Mesendoderm (in vitro differentiated cells): ENCODE measurements around the gene ARHGAP9.

Experiments used
- DNase-seq: peaks from one replicate; pipeline ENCODE4 v3.0.0; 2013
- H2AK5ac ChIP-seq: 2 replicates; pipeline ENCODE4 v1.6.1; 2013; ENCODE audit warnings: low read length, inconsistent platforms
- H2BK120ac ChIP-seq: 2 replicates; pipeline ENCODE4 v1.6.1; 2013; ENCODE audit warnings: low read depth, mild to moderate bottlenecking, low read length, moderate library complexity, mixed read lengths
- H2BK15ac ChIP-seq: replicated peaks from 2 replicates; pipeline ENCODE4 v1.6.1; 2013; ENCODE audit warnings: low read depth, mild to moderate bottlenecking, moderate library complexity
- H2BK5ac ChIP-seq: 2 replicates; pipeline ENCODE4 v1.6.1; 2013; ENCODE audit warnings: low read length, inconsistent platforms
- H3K18ac ChIP-seq: 2 replicates; pipeline ENCODE4 v1.6.1; 2013; ENCODE audit warnings: mild to moderate bottlenecking, low read length, mixed read lengths
- H3K23ac ChIP-seq: one replicate; pipeline ENCODE4 v1.6.1; 2013; ENCODE audit warnings: low read length
- H3K27ac ChIP-seq: 2 replicates; pipeline ENCODE4 v1.5.1; 2013; ENCODE audit warnings: low read depth, mild to moderate bottlenecking, inconsistent platforms, low read length, moderate library complexity
- H3K27me3 ChIP-seq: 2 replicates; pipeline ENCODE4 v1.6.1; 2013; ENCODE audit warnings: low read length, control low read depth, mild to moderate bottlenecking, inconsistent platforms; ENCODE audit not compliant: insufficient read depth, poor library complexity
- H3K36me3 ChIP-seq: 2 replicates; pipeline ENCODE4 v1.6.1; 2013; ENCODE audit warnings: low read length, inconsistent platforms; ENCODE audit not compliant: control insufficient read depth, insufficient read depth
- H3K4ac ChIP-seq: one replicate; pipeline ENCODE4 v1.6.1; 2013; ENCODE audit warnings: low read depth, mild to moderate bottlenecking, low read length, moderate library complexity
- H3K4me1 ChIP-seq: 2 replicates; pipeline ENCODE4 v1.6.1; 2013; ENCODE audit warnings: low read depth, low read length, inconsistent platforms; ENCODE audit not compliant: control insufficient read depth
- H3K4me2 ChIP-seq: 2 replicates; pipeline ENCODE4 v1.6.1; 2013; ENCODE audit warnings: low read length
- H3K4me3 ChIP-seq: 2 replicates; pipeline ENCODE4 v1.5.1; 2013; ENCODE audit warnings: mild to moderate bottlenecking, low read length
- H3K56ac ChIP-seq: one replicate; pipeline ENCODE4 v1.6.1; 2013; ENCODE audit warnings: low read length
- H3K79me1 ChIP-seq: 2 replicates; pipeline ENCODE4 v1.6.1; 2013; ENCODE audit warnings: low read length, inconsistent platforms
- H3K79me2 ChIP-seq: 2 replicates; pipeline ENCODE4 v1.6.1; 2013; ENCODE audit warnings: mild to moderate bottlenecking, low read length; ENCODE audit not compliant: control insufficient read depth, insufficient read depth
- H3K9ac ChIP-seq: 2 replicates; pipeline ENCODE4 v1.6.1; 2013; ENCODE audit warnings: low read length, inconsistent platforms
- H4K5ac ChIP-seq: one replicate; pipeline ENCODE4 v1.6.1; 2013; ENCODE audit warnings: low read length
- H4K8ac ChIP-seq: one replicate; pipeline ENCODE4 v1.6.1; 2013; ENCODE audit warnings: low read depth, mild to moderate bottlenecking, control low read depth, low read length, moderate library complexity
- WGBS: extraction: QIAGEN DNeasy Blood & Tissue Kit; methylation state at CpG from one replicate; pipeline ENCODE4 v1.1.7; 2013; ENCODE audit warnings: low lambda C conversion rate, missing lambda C conversion rate; ENCODE audit not compliant: insufficient coverage; ENCODE audit errors: extremely low coverage; 5-methylcytosine and 5-hydroxymethylcytosine counted together

The ARHGAP9 gene

GRCh38 chr12:57487597-57488401 lies 8.1 kb upstream of the ARHGAP9 start, which contains the start of gene MARS1:
Gene MARS1 (plus strand): TSS chr12:57488068. CDS start chr12:57488091, 23 bp downstream.
- Histone ChIP-seq H3K79me2 (peaks cover 22% of the 10 kb centered on the region), H2AK5ac (peak within 1 kb of the TSS; percentile 99), H3K27me3 (no peaks in the 10 kb centered on the region), H3K56ac (peak within 1 kb of the TSS; percentile 99), H3K4me2 (peak within 1 kb of the TSS; percentile 85), H2BK15ac (no peak within 1 kb of the TSS), H4K5ac (no peak within 1 kb of the TSS), H3K79me1 (peaks cover 19% of the 10 kb centered on the region), H3K36me3 (peaks cover 12% of the 10 kb centered on the region), H3K23ac (no peak within 1 kb of the TSS), H3K9ac (peak within 1 kb of the TSS; percentile 99), H2BK5ac (peak within 1 kb of the TSS; percentile 97), H3K4me3 (peak within 1 kb of the TSS; percentile 99), H3K18ac (peak within 1 kb of the TSS; percentile 97), H3K4me1 (peaks cover 3% of the 10 kb centered on the region), H3K27ac (peak within 1 kb of the TSS; percentile 79), H3K4ac (peak within 1 kb of the TSS; percentile 97), H4K8ac (peak within 1 kb of the TSS; percentile 41), H2BK120ac (peak within 1 kb of the TSS; percentile 66)
- 100% methylated on average over 1 of the region's 47 CpGs for WGBS
- peak; percentile 99 for DNase-seq

- Histone ChIP-seq H3K9ac (no peak overlapping the region), H3K79me1 (peaks cover 18% of the 10 kb centered on the region), H3K4me2 (no peak overlapping the region), H3K23ac (no peak overlapping the region), H3K4me1 (peaks cover 3% of the 10 kb centered on the region), H2BK15ac (no peak overlapping the region), H4K8ac (peak overlapping the region; percentile 41), H3K36me3 (peaks cover 10% of the 10 kb centered on the region), H3K56ac (peak overlapping the region; percentile 73), H2BK120ac (no peak overlapping the region), H3K18ac (no peak overlapping the region), H2BK5ac (no peak overlapping the region), H3K4me3 (no peak overlapping the region), H3K27me3 (no peaks in the 10 kb centered on the region), H2AK5ac (no peak overlapping the region), H3K4ac (no peak overlapping the region), H3K27ac (no peak overlapping the region), H4K5ac (no peak overlapping the region), H3K79me2 (peaks cover 22% of the 10 kb centered on the region)
- DNase-seq = no peak
- WGBS = no CpG with 5 or more reads among the region's 27 CpGs
These were observed 7.5 kb upstream of the ARHGAP9 start for GRCh38 chr12:57487055-57487596.

GRCh38 chr12:57485695-57486094 lies 6.0 kb upstream of the ARHGAP9 start:
- peak overlapping the region; percentile 15 for H3K56ac ChIP-seq
- H2AK5ac ChIP-seq = no peak overlapping the region
- no peak overlapping the region for H3K4me2 ChIP-seq
- peak; percentile 84 for DNase-seq
- no peak overlapping the region for H3K9ac ChIP-seq
- no peak overlapping the region for H3K23ac ChIP-seq
- no peaks in the 10 kb centered on the region for H3K27me3 ChIP-seq
- no peak overlapping the region for H2BK15ac ChIP-seq
- H3K79me1 ChIP-seq = peaks cover 14% of the 10 kb centered on the region
- no peak overlapping the region for H3K27ac ChIP-seq
- no peak overlapping the region for H2BK120ac ChIP-seq
- no peak overlapping the region for H4K5ac ChIP-seq
- peaks cover 5% of the 10 kb centered on the region for H3K36me3 ChIP-seq
- H3K79me2 ChIP-seq = peaks cover 22% of the 10 kb centered on the region
- H2BK5ac ChIP-seq = no peak overlapping the region
- no peak overlapping the region for H4K8ac ChIP-seq
- no peak overlapping the region for H3K4me3 ChIP-seq
- H3K4ac ChIP-seq = no peak overlapping the region
- peaks cover 3% of the 10 kb centered on the region for H3K4me1 ChIP-seq
- no peak overlapping the region for H3K18ac ChIP-seq

- Histone ChIP-seq H4K5ac (no peak overlapping the region), H2BK120ac (no peak overlapping the region), H2BK15ac (no peak overlapping the region), H3K27ac (no peak overlapping the region), H3K4me2 (no peak overlapping the region), H3K18ac (no peak overlapping the region), H2BK5ac (no peak overlapping the region), H3K56ac (no peak overlapping the region), H3K23ac (no peak overlapping the region), H4K8ac (no peak overlapping the region), H3K4ac (no peak overlapping the region), H3K27me3 (no peaks in the 10 kb centered on the region), H2AK5ac (no peak overlapping the region), H3K79me2 (peaks cover 6% of the 10 kb centered on the region), H3K4me1 (no peaks in the 10 kb centered on the region), H3K9ac (no peak overlapping the region), H3K4me3 (no peak overlapping the region), H3K36me3 (no peaks in the 10 kb centered on the region), H3K79me1 (peaks cover 2% of the 10 kb centered on the region)
- WGBS = no CpG with 5 or more reads among the region's 5 CpGs
- peak; percentile 89 for DNase-seq
These were observed 3.8 kb upstream of the ARHGAP9 start for GRCh38 chr12:57483466-57483865.

- Histone ChIP-seq H3K79me2 (no peaks in the 10 kb centered on the region), H2BK15ac (no peak overlapping the region), H4K5ac (no peak overlapping the region), H3K18ac (no peak overlapping the region), H2BK120ac (no peak overlapping the region), H3K56ac (peak overlapping the region; percentile 25), H3K79me1 (no peaks in the 10 kb centered on the region), H3K9ac (no peak overlapping the region), H4K8ac (no peak overlapping the region), H2BK5ac (no peak overlapping the region), H3K4ac (no peak overlapping the region), H3K4me1 (peaks cover 8% of the 10 kb centered on the region), H3K27me3 (no peaks in the 10 kb centered on the region), H2AK5ac (no peak overlapping the region), H3K4me2 (no peak overlapping the region), H3K27ac (no peak overlapping the region), H3K23ac (no peak overlapping the region), H3K4me3 (no peak overlapping the region), H3K36me3 (no peaks in the 10 kb centered on the region)
- DNase-seq = no peak
- WGBS = no CpG with 5 or more reads among the region's 1 CpG
These were observed 2.0 kb upstream of the ARHGAP9 start for GRCh38 chr12:57481671-57482070.
